Measurements from ENCODE around the gene FOXL1.

Gene FOXL1

DNA sequence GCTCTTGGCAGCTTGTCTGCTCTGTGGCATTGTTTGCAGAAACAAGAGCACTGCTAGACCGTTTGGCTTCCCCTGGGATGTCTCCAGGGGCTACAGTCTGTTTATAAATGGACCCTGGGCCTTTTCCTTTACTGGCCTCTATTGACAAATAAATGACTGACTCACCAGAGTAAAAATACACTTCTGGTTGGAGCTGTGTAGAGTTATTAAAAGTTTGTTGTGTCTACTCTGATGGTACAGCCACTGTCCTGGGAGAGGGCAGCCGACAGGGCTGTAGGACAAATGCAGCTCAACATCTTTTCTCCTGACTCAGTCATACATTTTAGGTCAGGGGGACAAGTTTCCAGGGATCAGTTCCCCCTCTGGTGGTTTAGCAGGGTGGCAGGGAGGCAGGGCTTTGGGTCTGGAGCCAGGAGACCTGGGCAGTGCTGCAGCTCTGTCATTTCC lies 30.0 kb downstream of the FOXL1 start:
- no peak for DNase-seq

DNA sequence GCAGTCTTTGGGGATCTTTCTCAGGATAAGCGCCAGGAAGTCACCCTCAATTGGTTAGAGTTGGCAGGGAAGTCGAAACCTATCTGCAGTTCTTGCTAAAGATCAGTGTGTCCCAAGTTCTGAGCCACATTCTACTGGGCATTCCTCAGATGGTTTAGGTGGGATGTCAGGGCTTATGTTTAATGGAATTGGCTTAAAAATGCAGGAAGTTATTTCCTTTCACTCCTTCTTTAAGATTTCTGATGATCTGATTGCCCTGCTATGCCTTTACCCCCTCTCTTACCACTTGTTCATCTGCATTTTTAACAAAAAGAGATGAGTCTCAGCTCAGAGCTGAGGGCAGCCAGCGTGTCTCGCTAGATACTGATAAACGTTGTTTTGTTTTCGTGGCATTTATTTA lies 30.8 kb downstream of the FOXL1 start:
- no peak for DNase-seq

DNA sequence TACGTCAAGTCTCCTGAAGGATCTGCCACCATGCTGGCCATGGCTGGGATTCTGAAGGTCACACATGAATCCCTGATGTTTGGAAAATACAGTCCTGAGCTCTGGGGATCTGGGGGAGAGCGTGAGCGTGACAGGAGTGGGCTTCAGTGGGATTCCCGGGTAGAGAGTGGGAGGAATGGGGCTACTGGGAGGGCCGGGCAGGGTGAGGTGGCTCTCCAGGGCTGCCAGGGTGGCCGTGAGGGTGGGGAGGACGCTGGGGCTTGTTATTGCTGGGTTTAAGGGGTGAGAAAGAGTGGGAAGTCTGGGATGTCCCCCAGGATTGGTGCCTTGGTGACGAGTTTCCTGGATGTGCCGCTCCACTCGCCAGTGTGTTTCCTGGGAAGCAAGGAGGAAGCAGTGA lies 31.3 kb downstream of the FOXL1 start:
- DNase-seq, result no peak

DNA sequence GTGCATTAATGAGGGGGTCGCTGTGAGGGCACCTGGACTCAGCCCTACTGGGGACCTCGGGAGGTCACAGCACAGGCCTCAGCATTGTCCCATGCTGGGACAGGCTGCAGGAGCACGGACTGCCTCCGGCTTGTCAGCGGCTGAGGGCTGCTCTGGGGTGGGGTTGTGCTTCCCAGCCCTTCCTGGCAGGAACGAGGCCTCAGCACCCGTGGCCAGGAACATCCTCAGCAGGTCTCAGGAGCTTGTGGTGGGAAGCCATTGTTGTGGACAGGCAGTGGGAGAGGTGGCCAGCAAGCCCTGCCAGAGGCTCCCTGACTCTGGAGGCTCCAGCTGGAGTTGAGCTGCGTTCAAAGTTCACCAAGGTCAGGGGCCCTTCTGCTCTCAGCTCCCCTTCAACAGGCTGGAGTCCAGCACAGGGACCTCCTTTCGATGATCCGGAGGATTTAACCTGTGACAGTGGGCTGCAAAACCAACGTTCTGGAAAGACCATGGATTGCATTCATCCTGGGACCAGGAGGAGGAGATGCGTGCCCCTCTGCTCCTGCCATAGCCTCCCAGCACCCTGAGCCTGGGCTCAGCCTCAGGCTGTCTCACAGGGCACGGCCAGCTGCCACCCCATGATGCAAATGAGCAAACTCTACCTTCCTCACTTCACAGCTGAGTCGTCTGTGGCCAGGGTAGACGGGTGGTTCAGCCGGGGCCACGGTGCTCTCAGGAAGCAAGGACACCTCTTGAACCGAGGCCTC lies 32.6 kb downstream of the FOXL1 start:
- DNase-seq, result no peak

DNA sequence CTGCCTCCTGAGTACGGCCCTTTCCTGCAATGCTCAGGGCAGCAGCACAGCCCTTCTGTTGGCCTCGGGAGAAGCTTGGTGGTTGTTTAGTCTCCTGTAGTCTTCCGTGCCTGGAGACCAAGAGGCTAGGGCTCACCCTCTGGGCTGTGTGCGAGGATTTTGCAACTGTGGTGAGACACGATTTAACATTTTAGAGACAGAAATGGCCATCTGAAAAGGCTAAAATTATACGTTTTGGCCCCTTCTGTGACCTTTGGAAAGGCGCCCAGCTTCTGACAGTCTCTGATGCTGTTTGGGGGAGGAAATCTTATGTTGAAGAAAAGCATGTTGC lies 33.1 kb downstream of the FOXL1 start:
- no peak for DNase-seq

DNA sequence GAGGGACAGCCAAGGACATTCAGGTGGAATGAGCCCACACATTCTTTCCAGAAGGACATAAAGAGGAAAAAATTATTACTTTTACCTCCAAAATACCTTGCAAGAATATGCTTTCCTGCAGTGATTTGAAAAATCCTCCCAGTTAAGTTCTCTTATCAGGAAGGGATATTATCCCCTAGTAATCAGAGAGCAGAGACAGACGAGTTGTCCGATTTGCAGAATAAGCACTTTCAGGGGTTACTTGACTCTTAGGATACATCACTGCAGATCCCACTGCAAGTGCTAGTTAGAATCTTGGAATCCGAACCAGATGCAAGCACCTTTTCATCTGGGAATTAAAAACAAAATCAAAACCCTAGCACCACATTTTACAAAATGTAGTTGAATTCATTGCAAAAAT lies 33.6 kb downstream of the FOXL1 start:
- no peak for DNase-seq

DNA sequence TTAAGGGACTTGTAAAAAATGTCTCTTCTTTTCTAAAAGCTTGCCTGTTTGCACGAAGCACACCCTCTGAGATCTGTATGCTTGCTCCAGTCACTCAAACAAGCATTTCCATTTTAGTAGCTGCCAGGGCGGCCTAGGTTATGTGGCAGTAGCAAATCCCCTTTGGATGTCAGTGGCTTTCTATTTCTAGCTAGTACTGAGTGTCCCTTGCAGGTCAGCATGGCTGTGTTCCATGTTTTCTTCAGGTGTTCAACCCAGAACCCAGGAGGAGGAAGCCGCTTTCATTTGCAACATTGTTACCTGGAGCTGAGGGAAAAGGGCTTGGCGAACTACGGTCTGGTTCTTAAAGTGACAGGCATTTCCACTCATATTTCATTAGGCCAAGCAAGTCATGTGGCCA lies 36.4 kb downstream of the FOXL1 start:
- no peak for DNase-seq

DNA sequence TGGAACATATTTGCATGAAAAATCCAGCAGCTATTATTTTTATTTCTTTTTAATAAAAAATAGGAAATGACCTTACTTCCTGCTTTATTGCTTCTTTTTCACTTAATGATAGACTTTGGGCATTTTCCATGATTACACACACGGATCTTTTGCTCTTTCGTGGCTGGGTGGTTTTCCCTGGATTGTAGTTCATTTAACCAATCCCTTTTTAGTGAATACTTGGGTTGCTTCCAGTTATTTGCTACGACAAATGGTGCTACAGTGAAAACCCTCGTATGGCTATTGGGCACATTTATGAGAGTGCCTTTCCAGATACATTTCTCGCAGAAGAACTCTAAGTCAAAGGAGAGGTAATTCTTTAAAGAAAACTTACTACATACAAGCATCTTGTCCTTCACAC lies 38.6 kb downstream of the FOXL1 start:
- DNase-seq, result no peak

DNA sequence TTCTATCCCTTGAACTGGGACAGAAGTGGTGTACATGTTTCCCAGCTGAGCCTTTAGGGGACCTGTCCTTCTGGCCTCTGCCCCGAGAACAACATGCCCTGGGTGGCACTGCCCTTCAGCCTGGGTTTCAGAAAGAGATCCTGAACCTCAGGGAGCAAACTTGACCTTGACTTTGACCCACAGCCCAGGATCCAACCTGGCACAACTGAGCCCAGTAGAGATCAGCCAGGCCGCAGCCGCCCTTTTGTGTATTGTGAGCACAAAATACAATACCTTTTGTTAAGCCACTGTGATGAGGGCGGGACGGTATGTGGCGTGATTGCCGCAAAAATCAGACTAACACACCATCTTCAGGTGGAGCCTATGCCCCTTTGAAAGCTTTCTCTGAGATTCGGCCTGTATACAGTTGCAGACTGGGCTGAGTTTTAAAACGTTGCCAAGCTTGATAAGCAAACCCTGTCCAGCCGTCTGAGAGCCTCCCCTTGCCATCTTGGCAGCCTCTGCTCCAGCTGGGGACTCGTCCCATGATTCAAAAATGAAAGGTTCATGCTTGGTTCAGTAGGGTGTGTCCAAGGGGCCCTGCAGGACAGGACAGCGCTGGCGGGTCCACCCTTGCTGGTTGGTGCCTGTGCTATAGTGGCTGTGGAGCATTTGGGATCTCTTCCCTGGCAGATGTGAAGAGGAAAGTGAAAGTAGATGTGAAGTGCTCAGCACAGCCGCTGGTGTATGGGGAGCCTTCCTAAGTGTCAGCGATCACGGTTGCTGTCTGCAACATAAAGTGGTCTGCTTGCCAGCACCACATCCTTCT lies 40.3 kb downstream of the FOXL1 start:
- no peak for DNase-seq

DNA sequence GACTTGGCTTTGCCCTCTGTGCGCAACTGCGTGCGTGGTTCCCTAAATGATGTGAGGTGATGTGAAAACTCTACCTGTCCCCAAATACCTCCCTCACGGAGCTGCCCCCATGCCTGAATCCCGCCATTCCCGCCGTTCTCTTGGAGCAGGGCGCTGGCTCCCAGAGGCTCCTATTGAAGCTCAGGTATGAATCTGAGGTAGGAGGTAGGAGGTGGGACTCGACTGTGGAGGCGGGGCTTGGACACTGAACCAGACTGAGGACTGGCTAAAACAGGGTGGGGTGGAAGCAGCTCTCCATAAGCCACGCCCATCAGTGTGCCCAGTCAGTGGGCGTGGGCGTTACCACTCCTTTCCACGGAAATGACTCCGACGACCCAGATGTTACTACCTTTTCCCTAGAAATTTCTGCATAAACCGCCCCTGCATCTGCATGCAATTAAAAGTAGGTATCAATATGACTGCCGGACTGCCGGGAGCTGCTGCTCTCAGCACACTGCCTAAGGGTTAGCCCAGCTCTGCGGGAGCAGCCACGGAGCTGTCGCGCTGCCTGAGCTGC lies 41.0 kb downstream of the FOXL1 start:
- peak; percentile 17 for DNase-seq

DNA sequence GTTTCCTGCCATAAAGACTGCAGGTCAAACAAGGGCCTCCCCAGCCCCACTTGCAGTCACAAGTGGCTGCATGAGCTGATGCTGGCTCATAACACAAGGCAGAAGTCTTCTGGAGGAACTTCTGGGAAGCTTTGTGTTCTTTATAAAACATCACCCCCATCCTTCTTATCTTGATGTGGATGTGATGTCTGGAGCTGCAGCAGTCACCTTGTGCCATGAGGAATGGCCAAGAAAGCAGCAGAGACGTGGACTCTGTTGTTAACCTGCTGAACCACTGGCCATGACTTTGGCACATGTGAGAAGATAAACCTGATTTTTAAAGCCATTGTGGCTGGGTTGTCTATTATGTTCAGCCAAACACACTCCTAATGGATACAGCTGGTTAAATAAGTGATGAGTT lies 41.8 kb downstream of the FOXL1 start:
- no peak for DNase-seq

DNA sequence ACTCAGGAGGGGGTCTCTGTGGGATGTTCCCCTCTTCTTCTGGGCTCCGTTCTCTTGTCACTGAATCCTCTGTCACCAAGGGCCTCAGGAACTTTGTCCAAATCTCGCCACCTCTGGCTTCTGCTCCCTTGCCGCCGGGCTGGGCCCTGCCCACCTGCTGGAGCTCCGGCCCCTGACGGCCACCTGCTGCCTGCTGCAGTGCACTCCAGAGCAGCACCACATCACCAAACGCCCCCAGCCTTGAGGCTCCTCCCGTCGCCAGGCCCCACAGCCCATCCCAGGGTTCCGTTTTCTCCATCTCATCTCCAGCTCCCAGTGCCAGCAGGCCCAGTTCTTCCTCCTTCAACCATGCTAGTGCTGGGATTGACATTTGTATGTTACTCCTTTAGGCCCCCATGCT lies 43.6 kb downstream of the FOXL1 start:
- DNase-seq, result no peak

DNA sequence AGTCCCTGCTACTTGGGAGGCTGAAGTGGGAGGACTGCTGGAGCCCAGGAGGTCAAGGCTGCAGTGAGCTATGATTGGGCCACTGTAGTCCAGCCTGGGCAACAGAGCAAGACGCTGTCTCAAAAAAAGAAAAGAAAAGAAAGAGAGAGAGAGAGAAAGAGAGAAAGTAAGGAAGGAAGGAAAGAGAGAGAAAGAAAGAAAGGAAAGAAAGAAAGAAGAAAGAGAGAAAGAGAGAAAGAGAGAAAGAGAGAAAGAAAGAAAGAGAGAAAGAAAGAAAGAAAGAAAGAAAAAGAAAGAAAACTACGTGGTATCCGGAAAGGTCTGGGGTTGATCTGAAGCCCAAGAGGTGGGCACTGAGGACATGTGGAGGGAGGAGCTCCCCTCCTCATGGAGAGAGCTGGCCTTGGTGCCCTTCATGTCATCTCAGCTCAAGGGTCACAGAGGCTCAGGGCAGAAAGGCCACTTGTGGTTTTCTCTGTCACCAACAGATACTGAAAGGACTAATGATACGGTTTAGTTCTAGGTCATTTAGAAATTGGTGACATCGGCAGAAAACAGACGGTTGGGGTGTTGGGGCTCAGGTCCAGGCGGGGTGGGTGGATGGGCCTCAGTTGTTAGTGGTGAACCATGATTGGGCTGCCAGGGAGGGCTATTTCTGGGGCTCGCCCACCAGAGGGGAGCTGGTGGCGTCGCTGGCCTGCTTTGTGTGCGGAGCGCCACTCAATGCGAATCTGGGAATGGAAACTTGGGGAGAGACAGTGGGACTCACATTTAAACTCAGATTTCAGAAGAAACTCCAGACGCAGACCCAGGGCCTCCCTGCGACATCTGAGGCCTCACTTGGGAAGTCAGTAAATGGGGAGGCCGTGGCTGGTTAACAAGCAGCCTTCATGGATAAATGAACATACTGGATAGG lies 44.6 kb downstream of the FOXL1 start:
- DNase-seq, result no peak

DNA sequence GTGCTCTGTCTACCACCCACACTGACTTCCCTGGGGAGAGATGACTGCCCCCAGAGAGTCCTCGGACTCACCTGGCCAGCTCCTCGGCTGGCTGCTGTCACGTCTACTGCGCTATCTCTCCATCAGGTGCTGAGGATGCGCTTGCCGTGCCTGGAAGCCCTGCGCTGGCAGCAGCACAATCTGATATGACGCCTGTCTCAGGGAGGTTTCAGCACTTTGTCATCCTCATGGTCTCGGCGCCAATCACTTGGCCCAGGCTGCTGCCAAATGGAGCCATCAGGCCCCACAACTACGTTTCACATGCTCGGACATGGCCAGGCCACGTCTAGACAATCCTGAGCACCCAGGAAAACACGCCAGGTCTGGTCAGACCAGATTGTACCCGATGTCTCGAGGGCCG lies 46.7 kb downstream of the FOXL1 start:
- DNase-seq, result no peak

DNA sequence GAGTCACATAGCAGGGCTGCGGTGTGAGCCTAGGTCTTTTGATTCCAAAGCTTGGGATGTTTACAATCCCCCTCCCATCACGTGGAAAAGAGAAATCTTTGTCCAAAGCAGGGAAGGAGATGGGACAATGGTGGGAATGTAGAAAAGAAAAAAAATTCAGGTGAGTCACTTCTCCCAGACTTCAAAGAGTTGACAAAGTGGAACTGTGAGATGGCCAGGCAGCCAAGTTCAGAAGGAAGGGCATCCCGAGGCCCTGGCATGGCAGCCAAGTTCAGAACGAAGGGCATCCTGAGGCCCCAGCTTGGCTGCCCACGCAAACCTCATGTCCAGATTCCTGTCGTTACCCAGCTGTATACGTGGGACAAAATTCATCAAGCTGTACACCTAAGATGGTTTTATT lies 47.5 kb downstream of the FOXL1 start:
- DNase-seq, result no peak

DNA sequence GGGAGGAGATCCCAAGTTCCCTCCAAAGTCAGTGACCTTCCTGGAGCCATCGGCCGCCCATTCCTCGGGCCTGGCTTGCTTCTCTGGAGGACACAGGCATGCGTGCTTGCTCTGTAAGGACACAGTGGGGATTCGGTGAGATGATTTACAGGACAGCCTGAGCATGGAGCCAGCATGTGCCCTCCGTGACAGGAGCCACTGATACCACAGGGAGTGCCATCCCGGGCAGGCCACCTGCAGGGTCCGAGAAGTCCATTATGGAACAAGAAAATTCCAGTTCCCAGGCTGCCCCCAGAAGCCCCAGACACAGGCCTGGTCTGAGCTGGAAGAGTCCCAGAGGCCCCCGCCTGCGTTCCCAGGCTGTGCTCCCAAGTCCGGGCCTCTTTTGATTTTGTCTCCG lies 47.9 kb downstream of the FOXL1 start:
- DNase-seq, result no peak

DNA sequence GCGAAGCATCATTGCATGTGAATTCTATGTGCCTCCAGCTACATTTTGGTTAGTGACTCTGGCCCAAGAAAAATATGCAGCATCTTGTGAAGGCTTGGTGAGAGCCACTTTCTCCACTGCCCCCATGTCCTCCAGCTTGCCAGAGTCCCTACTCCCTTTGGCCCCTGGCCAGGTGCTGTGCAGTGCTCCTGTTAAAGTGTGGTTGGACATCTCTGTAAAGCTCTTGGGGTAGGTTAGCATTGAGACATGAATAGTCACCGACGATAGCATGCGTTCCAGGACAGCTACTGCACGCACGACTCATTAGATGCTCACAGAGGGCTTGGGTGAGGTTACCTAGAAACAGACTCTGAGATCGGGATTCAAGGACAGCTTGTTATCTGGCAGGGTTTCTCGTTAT lies 48.6 kb downstream of the FOXL1 start:
- no peak for DNase-seq

DNA sequence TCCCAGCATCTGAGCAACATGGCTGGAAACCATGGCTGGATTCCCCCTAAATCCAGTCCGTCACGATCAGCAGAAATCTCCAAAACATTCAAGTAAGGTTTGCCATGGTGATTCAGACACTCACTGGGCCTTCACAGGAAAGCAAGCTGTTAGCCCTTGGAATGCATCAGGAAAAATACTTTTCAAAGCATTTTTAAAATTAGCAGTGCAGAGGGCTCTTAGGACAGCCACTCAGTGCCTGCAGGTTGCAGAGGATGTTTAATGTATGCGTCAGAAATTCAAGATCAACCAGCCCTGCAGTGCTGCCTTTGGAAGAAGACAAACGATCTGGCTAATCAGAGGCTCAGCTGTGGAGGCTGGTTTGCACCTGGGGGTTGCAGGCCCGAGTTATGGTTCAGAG lies 50.3 kb downstream of the FOXL1 start:
- DNase-seq, result no peak

DNA sequence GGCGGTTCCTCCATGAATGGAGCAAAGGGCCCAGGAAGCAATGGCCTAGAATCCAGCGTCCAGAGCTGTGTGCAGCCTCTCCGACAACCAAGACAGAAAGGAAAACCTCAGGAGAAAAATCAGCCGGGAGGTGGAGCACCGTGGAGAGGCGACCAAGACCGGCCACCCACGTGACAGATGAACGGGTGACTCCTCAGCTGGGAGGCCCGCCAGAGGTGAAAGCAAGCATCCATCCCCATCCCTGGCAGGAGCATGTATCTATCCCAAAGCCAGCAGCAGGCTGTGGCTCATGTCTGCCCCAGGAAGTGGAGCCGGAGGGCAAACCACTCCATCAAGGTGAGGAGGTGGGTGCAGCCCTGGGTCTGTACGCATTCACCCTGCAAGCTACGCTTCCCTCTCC lies 52.1 kb downstream of the FOXL1 start:
- DNase-seq, result no peak

DNA sequence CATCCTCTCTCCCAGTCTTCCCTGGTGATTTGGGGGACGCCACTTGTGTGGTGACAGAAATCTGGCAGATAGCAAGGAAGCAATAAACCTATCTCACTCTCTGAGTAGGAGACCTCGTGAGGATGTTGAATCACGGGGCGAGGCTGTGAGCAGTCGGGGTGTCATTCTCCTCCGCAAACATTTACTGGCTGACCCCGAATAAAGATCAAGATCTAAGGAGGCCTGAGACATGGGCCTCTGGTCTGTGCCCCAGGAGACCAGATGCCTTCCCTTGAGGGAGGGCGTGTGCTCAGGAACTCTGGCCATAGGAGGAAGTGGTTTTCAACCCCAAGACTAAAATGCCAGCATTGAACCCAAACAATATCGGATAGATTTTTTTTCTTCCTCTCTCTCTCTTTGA lies 53.1 kb downstream of the FOXL1 start:
- DNase-seq, result no peak

Measured in NCI-H2029 treated with DMSO at 0.1 percent for 48 hours (cell line).